ENCODE results near the gene UBE2D1.
A peak's percentile ranks its signal among the peaks of the same experiment; 100 is the strongest.
"Not testable (repeated sequence)": the region's sequence is repeated elsewhere in the genome, so short reads cannot be mapped to it uniquely, and the experiment has no call there.

Gene UBE2D1

DNA sequence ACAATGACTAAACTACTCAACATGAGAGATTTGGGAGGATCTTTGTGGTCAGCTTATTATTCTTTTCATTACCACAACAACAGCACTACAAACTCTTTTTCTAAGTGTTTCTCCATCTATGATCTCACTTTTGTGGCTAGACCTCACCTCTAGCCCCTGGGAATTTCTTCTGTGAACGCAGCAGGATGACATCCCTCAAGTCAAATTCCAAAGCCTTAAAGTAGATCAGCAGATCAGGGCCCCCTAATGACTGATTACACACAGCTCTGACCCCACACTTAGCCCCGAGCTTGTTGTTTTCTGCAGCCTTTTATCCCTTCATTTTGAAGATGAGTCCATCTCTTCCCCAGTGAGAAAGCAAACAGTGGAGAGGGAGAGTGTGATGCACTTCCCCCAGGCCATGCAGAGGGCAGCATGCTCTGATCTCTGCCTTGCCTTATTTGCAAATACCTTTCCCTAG lies 77.7 kb downstream of the UBE2D1 start:
- H3K4me3 ChIP-seq (ENCODE audit: insufficient read length, low read depth): no peak overlapping the region
- TF ChIP-seq ZNF274 (IDR thresholded peaks at IDR 0.05; ENCODE audit: low read depth, low read length): no peak
- no peak for TF ChIP-seq SUZ12 (IDR thresholded peaks at IDR 0.05; ENCODE audit: extremely low read depth, insufficient read depth, insufficient read length)
- no peak for TF ChIP-seq YY1 (IDR thresholded peaks at IDR 0.05; ENCODE audit: insufficient read depth, insufficient read length)
- no peak overlapping the region for H3K9ac ChIP-seq (ENCODE audit: insufficient read length, low read depth)
- no peaks in the 10 kb centered on the region for H3K27me3 ChIP-seq (ENCODE audit: insufficient read depth, insufficient read length)
- H3K4me1 ChIP-seq (ENCODE audit: insufficient read depth, insufficient read length): no peaks in the 10 kb centered on the region
- no peaks in the 10 kb centered on the region for H3K36me3 ChIP-seq (ENCODE audit: insufficient read depth, insufficient read length, low read length)
- peak; percentile 35 for DNase-seq (ENCODE audit: low read depth, low spot score)
- no peaks in the 10 kb centered on the region for H3K9me3 ChIP-seq (ENCODE audit: insufficient read depth, low read length)

DNA sequence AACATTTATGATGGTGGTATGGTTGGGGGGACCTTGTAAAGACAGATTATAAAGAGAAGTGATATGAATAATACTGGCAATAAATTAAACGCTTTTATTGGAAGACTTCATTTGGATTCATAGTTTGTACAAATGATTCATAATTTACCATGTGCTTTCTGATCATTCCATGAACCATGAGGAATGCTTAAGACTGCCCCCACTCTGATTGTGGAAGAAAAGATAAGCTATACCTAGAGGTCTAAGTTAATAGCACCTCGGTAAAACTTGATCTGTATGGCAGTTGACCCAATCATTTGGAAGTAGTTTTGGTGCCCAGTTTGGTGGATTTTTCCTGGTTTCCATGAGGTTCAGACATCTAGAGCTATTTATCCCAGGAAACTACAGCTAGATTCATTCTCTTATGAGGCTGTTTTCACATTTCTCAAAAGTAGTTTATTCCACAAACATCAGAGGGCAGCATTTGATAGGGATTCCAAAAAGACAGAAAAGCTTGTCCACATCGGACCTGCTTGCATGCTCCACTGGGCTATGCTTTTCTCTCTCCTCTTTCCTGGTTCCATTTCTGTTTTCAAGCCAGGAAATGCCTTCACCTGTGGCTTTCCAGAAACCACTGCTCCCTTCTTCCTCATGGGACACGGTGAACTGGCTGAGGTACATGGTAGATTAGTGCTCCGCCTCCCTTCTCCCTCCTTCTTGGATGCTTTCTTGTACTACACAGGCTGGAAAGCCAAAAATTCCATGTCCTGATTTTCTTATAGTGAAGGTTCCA lies 79.7 kb downstream of the UBE2D1 start:
- H3K27me3 ChIP-seq (ENCODE audit: insufficient read depth, insufficient read length): no peaks in the 10 kb centered on the region
- H3K4me3 ChIP-seq (ENCODE audit: insufficient read length, low read depth): no peak overlapping the region
- no peaks in the 10 kb centered on the region for H3K36me3 ChIP-seq (ENCODE audit: insufficient read depth, insufficient read length, low read length)
- no peaks in the 10 kb centered on the region for H3K4me1 ChIP-seq (ENCODE audit: insufficient read depth, insufficient read length)
- TF ChIP-seq ZNF274 (IDR thresholded peaks at IDR 0.05; ENCODE audit: low read depth, low read length): no peak
- TF ChIP-seq YY1 (IDR thresholded peaks at IDR 0.05; ENCODE audit: insufficient read depth, insufficient read length): no peak
- TF ChIP-seq SUZ12 (IDR thresholded peaks at IDR 0.05; ENCODE audit: extremely low read depth, insufficient read depth, insufficient read length): no peak
- no peak overlapping the region for H3K9ac ChIP-seq (ENCODE audit: insufficient read length, low read depth)
- H3K9me3 ChIP-seq (ENCODE audit: insufficient read depth, low read length): no peaks in the 10 kb centered on the region
- no peak for DNase-seq (ENCODE audit: low read depth, low spot score)

DNA sequence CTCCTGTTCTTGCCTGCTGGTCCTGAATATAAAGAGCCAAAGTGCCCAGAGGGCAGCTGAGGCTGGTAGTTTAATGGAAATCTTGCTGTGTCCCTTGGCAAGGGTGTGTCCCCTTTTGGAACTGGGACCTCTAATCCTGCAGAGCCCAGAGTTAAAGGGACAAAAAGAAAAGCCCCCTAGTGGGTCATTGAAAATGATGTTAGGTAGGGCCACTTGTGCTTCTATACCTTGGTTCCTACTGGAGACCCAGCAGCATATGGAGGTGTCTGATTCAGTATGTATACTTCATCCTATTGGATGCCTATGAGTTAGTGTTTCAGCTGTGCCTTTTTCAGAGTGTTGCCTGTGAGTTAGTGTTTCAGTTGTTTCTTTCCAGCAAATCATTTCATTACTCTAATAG lies 81.0 kb downstream of the UBE2D1 start:
- H3K4me3 ChIP-seq (ENCODE audit: insufficient read length, low read depth): no peak overlapping the region
- H3K9me3 ChIP-seq (ENCODE audit: insufficient read depth, low read length): no peaks in the 10 kb centered on the region
- H3K36me3 ChIP-seq (ENCODE audit: insufficient read depth, insufficient read length, low read length): no peaks in the 10 kb centered on the region
- no peaks in the 10 kb centered on the region for H3K27me3 ChIP-seq (ENCODE audit: insufficient read depth, insufficient read length)
- no peaks in the 10 kb centered on the region for H3K4me1 ChIP-seq (ENCODE audit: insufficient read depth, insufficient read length)
- DNase-seq (ENCODE audit: low read depth, low spot score): no peak
- no peak overlapping the region for H3K9ac ChIP-seq (ENCODE audit: insufficient read length, low read depth)
- no peak for TF ChIP-seq ZNF274 (IDR thresholded peaks at IDR 0.05; ENCODE audit: low read depth, low read length)
- no peak for TF ChIP-seq YY1 (IDR thresholded peaks at IDR 0.05; ENCODE audit: insufficient read depth, insufficient read length)
- no peak for TF ChIP-seq SUZ12 (IDR thresholded peaks at IDR 0.05; ENCODE audit: extremely low read depth, insufficient read depth, insufficient read length)

DNA sequence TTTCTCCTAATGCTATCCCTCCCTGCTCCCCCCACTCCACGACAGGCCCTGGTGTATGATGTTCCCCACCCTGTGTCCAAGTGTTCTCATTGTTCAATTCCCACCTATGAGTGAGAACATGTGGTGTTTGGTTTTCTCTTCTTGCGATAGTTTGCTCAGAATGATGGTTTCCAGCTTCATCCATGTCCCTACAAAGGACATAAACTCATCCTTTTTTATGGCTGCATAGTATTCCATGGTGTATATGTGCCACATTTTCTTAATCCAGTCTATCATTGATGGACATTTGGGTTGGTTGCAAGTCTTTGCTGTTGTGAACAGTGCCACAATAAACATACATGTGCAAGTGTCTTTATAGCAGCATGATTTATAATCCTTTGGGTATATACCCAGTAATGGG lies 83.1 kb downstream of the UBE2D1 start:
- H3K9me3 ChIP-seq (ENCODE audit: insufficient read depth, low read length); H3K36me3 ChIP-seq (ENCODE audit: insufficient read depth, insufficient read length, low read length); H3K4me1 ChIP-seq (ENCODE audit: insufficient read depth, insufficient read length); H3K27me3 ChIP-seq (ENCODE audit: insufficient read depth, insufficient read length); H3K9ac ChIP-seq (ENCODE audit: insufficient read length, low read depth); DNase-seq (ENCODE audit: low read depth, low spot score); H3K4me3 ChIP-seq (ENCODE audit: insufficient read length, low read depth): not testable (repeated sequence)

Data from NT2/D1 (cell line).